ES-I3 (cell line): ENCODE results near the gene CFAP61.

Experiments used
- H3K36me3 ChIP-seq: 2 replicates; pipeline ENCODE4 v1.6.1; 2013; ENCODE audit warnings: mild to moderate bottlenecking, low read length, control low read depth, moderate library complexity; ENCODE audit not compliant: insufficient read depth
- H3K4me1 ChIP-seq: 2 replicates; pipeline ENCODE4 v1.6.1; 2013; ENCODE audit warnings: mild to moderate bottlenecking, control low read depth, low read length; ENCODE audit not compliant: insufficient read depth
- H3K9ac ChIP-seq: 2 replicates; pipeline ENCODE4 v1.6.1; 2013; ENCODE audit warnings: low read depth, mild to moderate bottlenecking, low read length, moderate library complexity
- H3K9me3 ChIP-seq: 2 replicates; pipeline ENCODE4 v1.6.1; 2013; ENCODE audit warnings: mild to moderate bottlenecking, low read length, moderate library complexity; ENCODE audit not compliant: control insufficient read depth, insufficient read depth

Gene CFAP61

GRCh38 chr20:20019123-20019522 is 33.2 kb upstream of the CFAP61 start:
- Histone ChIP-seq H3K4me1 (no peaks in the 10 kb centered on the region), H3K36me3 (peaks cover 3% of the 10 kb centered on the region; the same call in 1 of the 2 replicates), H3K9ac (no peak overlapping the region), H3K9me3 (no peaks in the 10 kb centered on the region)

GRCh38 chr20:20020908-20021307 is 31.4 kb upstream of the CFAP61 start:
- no peaks in the 10 kb centered on the region for H3K4me1 ChIP-seq
- H3K9ac ChIP-seq, result no peak overlapping the region
- no peaks in the 10 kb centered on the region for H3K9me3 ChIP-seq
- peaks cover 3% of the 10 kb centered on the region; the same call in 1 of the 2 replicates for H3K36me3 ChIP-seq

GRCh38 chr20:20021835-20022234 is 30.5 kb upstream of the CFAP61 start:
- Histone ChIP-seq H3K9ac (no peak overlapping the region), H3K4me1 (no peaks in the 10 kb centered on the region), H3K36me3 (peaks cover 3% of the 10 kb centered on the region; the same call in 1 of the 2 replicates), H3K9me3 (no peaks in the 10 kb centered on the region)

GRCh38 chr20:20022498-20022897 is 29.8 kb upstream of the CFAP61 start:
- Histone ChIP-seq H3K4me1 (no peaks in the 10 kb centered on the region), H3K9ac (no peak overlapping the region), H3K9me3 (no peaks in the 10 kb centered on the region)

GRCh38 chr20:20023395-20023794 is 28.9 kb upstream of the CFAP61 start:
- peaks cover 3% of the 10 kb centered on the region; the same call in 1 of the 2 replicates for H3K36me3 ChIP-seq

More at GRCh38 chr20:20022498-20022897, 29.8 kb upstream of the CFAP61 start:
- H3K36me3 ChIP-seq, result peaks cover 3% of the 10 kb centered on the region; the same call in 1 of the 2 replicates

GRCh38 chr20:20024942-20025341 is 27.4 kb upstream of the CFAP61 start:
- no peaks in the 10 kb centered on the region for H3K9me3 ChIP-seq
- H3K4me1 ChIP-seq, result no peaks in the 10 kb centered on the region
- H3K9ac ChIP-seq, result no peak overlapping the region
- H3K36me3 ChIP-seq, result peaks cover 3% of the 10 kb centered on the region; the same call in 1 of the 2 replicates

More at GRCh38 chr20:20023395-20023794, 28.9 kb upstream of the CFAP61 start:
- no peak overlapping the region for H3K9ac ChIP-seq
- H3K4me1 ChIP-seq, result no peaks in the 10 kb centered on the region
- no peaks in the 10 kb centered on the region for H3K9me3 ChIP-seq

- Histone ChIP-seq H3K36me3 (peaks cover 7% of the 10 kb centered on the region; the same call in 1 of the 2 replicates), H3K4me1 (no peaks in the 10 kb centered on the region), H3K9ac (no peak overlapping the region)
These were observed 25.0 kb upstream of the CFAP61 start for GRCh38 chr20:20027284-20027683.

GRCh38 chr20:20031790-20032189 is 20.5 kb upstream of the CFAP61 start:
- Histone ChIP-seq H3K9ac (no peak overlapping the region), H3K9me3 (no peaks in the 10 kb centered on the region), H3K36me3 (peaks cover 15% of the 10 kb centered on the region), H3K4me1 (no peaks in the 10 kb centered on the region)

More at GRCh38 chr20:20027284-20027683, 25.0 kb upstream of the CFAP61 start:
- no peaks in the 10 kb centered on the region for H3K9me3 ChIP-seq

- no peaks in the 10 kb centered on the region for H3K9me3 ChIP-seq
- H3K4me1 ChIP-seq, result no peaks in the 10 kb centered on the region; the same call in 1 of the 2 replicates
- peaks cover 30% of the 10 kb centered on the region for H3K36me3 ChIP-seq
- H3K9ac ChIP-seq, result no peak overlapping the region
These were observed 17.8 kb upstream of the CFAP61 start for GRCh38 chr20:20034486-20034885.

- Histone ChIP-seq H3K4me1 (no peaks in the 10 kb centered on the region; the same call in 1 of the 2 replicates), H3K36me3 (peaks cover 42% of the 10 kb centered on the region), H3K9ac (no peak overlapping the region), H3K9me3 (no peaks in the 10 kb centered on the region)
These were observed 15.6 kb upstream of the CFAP61 start for GRCh38 chr20:20036756-20037155.

GRCh38 chr20:20037960-20038359 is 14.4 kb upstream of the CFAP61 start:
- no peaks in the 10 kb centered on the region for H3K9me3 ChIP-seq
- no peak overlapping the region for H3K9ac ChIP-seq
- peaks cover 48% of the 10 kb centered on the region for H3K36me3 ChIP-seq
- H3K4me1 ChIP-seq, result no peaks in the 10 kb centered on the region; the same call in 1 of the 2 replicates

GRCh38 chr20:20038586-20038985 is 13.7 kb upstream of the CFAP61 start:
- Histone ChIP-seq H3K4me1 (no peaks in the 10 kb centered on the region; the same call in 1 of the 2 replicates), H3K9ac (no peak overlapping the region), H3K9me3 (no peaks in the 10 kb centered on the region), H3K36me3 (peaks cover 46% of the 10 kb centered on the region)

- Histone ChIP-seq H3K4me1 (no peaks in the 10 kb centered on the region; the same call in 1 of the 2 replicates), H3K9ac (no peak overlapping the region), H3K9me3 (no peaks in the 10 kb centered on the region), H3K36me3 (peaks cover 46% of the 10 kb centered on the region)
These were observed 12.5 kb upstream of the CFAP61 start for GRCh38 chr20:20039752-20040387.

GRCh38 chr20:20051767-20052073 is 612 bp upstream of the CFAP61 start:
- Histone ChIP-seq H3K9me3 (no peaks in the 10 kb centered on the region), H3K36me3 (peaks cover 14% of the 10 kb centered on the region), H3K9ac (peak overlapping the region; percentile 71; the same call in 1 of the 2 replicates), H3K4me1 (no peaks in the 10 kb centered on the region)

- H3K4me1 ChIP-seq, result no peaks in the 10 kb centered on the region
- H3K36me3 ChIP-seq, result no peaks in the 10 kb centered on the region
- H3K9ac ChIP-seq, result no peak overlapping the region
- H3K9me3 ChIP-seq, result no peaks in the 10 kb centered on the region
These were observed 8.1 kb downstream of the CFAP61 start for GRCh38 chr20:20060234-20060998.
